Sigmoid colon (tissue), 7 donors: ENCODE measurements around the gene C5AR1. TPM values are rescaled to one million over a fixed set of nuclear protein-coding genes. Genes with fewer than 3 reads are reported as not detected.

Source experiments
- DNase-seq: peaks from one replicate; pipeline ENCODE4 v3.0.0-alpha.2; 2019
- H3K27ac ChIP-seq, 4 donors: fragments of 200-600 bp; sonication (generic); one replicate each; pipeline ENCODE4 v1.5.1; 2016 to 2019; ENCODE audit warnings: mild to moderate bottlenecking in 1 of 4
- H3K27me3 ChIP-seq, 3 donors: fragments of 200-600 bp; sonication (generic); one replicate each; pipeline ENCODE4 v1.5.1; 2019; ENCODE audit warnings: mild to moderate bottlenecking in 1 of 3
- H3K36me3 ChIP-seq, 4 donors: fragments of 200-600 bp; sonication (generic); one replicate each; pipeline ENCODE4 v1.5.1; 2016 to 2019
- H3K4me1 ChIP-seq, 4 donors: fragments of 200-600 bp; sonication (generic); one replicate each; pipeline ENCODE4 v1.5.1; 2017 to 2019
- H3K4me3 ChIP-seq, 4 donors: fragments of 200-600 bp; sonication (generic); one replicate each; pipeline ENCODE4 v1.5.1; 2017 to 2019; ENCODE audit warnings: mild to moderate bottlenecking in 2 of 4, moderate library complexity in 1 of 4
- H3K9me3 ChIP-seq, 4 donors: fragments of 200-600 bp in 3 of 4; sonication (generic) in 3 of 4; one replicate each; pipeline versions ENCODE4 v1.5.1 to v1.6.1; 2013 to 2019
- CTCF ChIP-seq, 4 experiments: fragments of 450-650 bp in 3 of 4; fragments of 200-600 bp in 1 of 4; IDR thresholded peaks; one replicate each; pipeline ENCODE4 v1.5.1; 2016 to 2019; ENCODE audit warnings: antibody characterized with exemption in 4 of 4, mild to moderate bottlenecking in 3 of 4, moderate library complexity in 2 of 4
- EP300 ChIP-seq, 4 donors: sonication (generic); formaldehyde crosslinking; IDR thresholded peaks; one replicate each; pipeline ENCODE4 v1.6.1; 2017; ENCODE audit warnings: antibody characterized with exemption in 4 of 4
- POLR2A ChIP-seq, 2 donors: fragments of 450-650 bp; IDR thresholded peaks; one replicate each; pipeline ENCODE4 v1.6.1; 2016; ENCODE audit warnings: antibody characterized with exemption in 2 of 2, mild to moderate bottlenecking in 2 of 2, moderate library complexity in 2 of 2
- POLR2AphosphoS5 ChIP-seq, 4 donors: sonication (generic); formaldehyde crosslinking; IDR thresholded peaks; one replicate each; pipeline ENCODE4 v1.6.1; 2017; ENCODE audit warnings: antibody characterized with exemption in 4 of 4
- WGBS, 2 donors: extraction: QIAGEN DNeasy Blood & Tissue Kit; methylation state at CpG; one replicate each; pipeline ENCODE4 v1.1.7; 2013; 5-methylcytosine and 5-hydroxymethylcytosine counted together
- intact Hi-C: fragments of 100-400 bp; cut with DNase I; formaldehyde crosslinking; loops from one replicate; pipeline ENCODE4 v1.15.1; 2023
- polyA plus RNA-seq, 3 donors: library from polyadenylated mRNA; stranded (reverse); fragments of 200-250 nt; gene quantifications; one replicate each; pipeline ENCODE4 v1.2.3, GENCODE V29; 2013
- total RNA-seq, 4 donors: library from RNA; depleted of rRNA; stranded (reverse); fragments of >200 nt; gene quantifications; one replicate each; pipeline ENCODE4 v1.1.0, GENCODE V29; 2016
- donor health status: healthy with polysubstance abuse.
- donor health status: Bipolar disorder and iron deficiency.
- donor health status: healthy.

C5AR1 gene
- total and polyA plus RNA-seq, 7 donors: 5.4 to 19.4 (median 7.8) TPM

- 74 to 85% methylated on average over 10 of the region's 10 CpGs for WGBS, 2 donors
- no peaks in the 10 kb centered on the region for H3K27me3 ChIP-seq
- no peaks in the 10 kb centered on the region for H3K4me1 ChIP-seq
- H3K27ac ChIP-seq: no peak overlapping the region
- no peaks in the 10 kb centered on the region for H3K9me3 ChIP-seq
- peaks cover 27 to 94% (median 47%) of the 10 kb centered on the region in 4 donors for H3K36me3 ChIP-seq
- no peak overlapping the region for H3K4me3 ChIP-seq
- intact Hi-C loops: no loop called here
- no peak for DNase-seq
- no peak for TF ChIP-seq CTCF (IDR thresholded peaks at IDR 0.05)
- TF ChIP-seq POLR2AphosphoS5 (IDR thresholded peaks at IDR 0.05): no peak
- TF ChIP-seq EP300 (IDR thresholded peaks at IDR 0.05): no peak
- TF ChIP-seq POLR2A (IDR thresholded peaks at IDR 0.05): no peak
Observed at GRCh38 chr19:47370045-47370611, 60.5 kb downstream of the C5AR1 start.

- Histone ChIP-seq H3K27ac (no peak overlapping the region), H3K4me3 (no peak overlapping the region), H3K27me3 (no peaks in the 10 kb centered on the region), H3K4me1 (no peaks in the 10 kb centered on the region), H3K36me3 (peaks cover 35 to 94% (median 53%) of the 10 kb centered on the region in 4 donors), H3K9me3 (no peaks in the 10 kb centered on the region)
- WGBS, 2 donors: 90 to 91% methylated on average over 9 of the region's 9 CpGs
- intact Hi-C loops: no loop called here
- no peak for TF ChIP-seq EP300 (IDR thresholded peaks at IDR 0.05)
- no peak for TF ChIP-seq CTCF (IDR thresholded peaks at IDR 0.05)
- no peak for DNase-seq
Observed at GRCh38 chr19:47371261-47371660, 61.6 kb downstream of the C5AR1 start.

Other genes starting within 250 kb of the C5AR1 start
- 10 to 100 TPM; 19.3 to 25.3 (median 21.8) TPM for gene ZC3H4, start 196.1 kb upstream of the C5AR1 start, total RNA-seq
- 10 to 100 TPM in 1 of 3 donors, 1 to 10 TPM in 2; 5.4 to 21.9 (median 6.7) TPM for gene ZC3H4, start 196.1 kb upstream of the C5AR1 start, polyA plus RNA-seq
- 100 to 1,000 TPM; 109 to 191 (median 161) TPM for gene SAE1, start 179.0 kb upstream of the C5AR1 start, total RNA-seq
- gene SAE1, start 179.0 kb upstream of the C5AR1 start, polyA plus RNA-seq: 10 to 100 TPM; 50.5 to 82.6 (median 57.3) TPM
- 1 to 10 TPM; 2.5 to 5.4 (median 4.2) TPM for gene BBC3, start 78.7 kb upstream of the C5AR1 start, total RNA-seq
- 10 to 100 TPM; 16.2 to 39.5 (median 19.7) TPM for gene BBC3, start 78.7 kb upstream of the C5AR1 start, polyA plus RNA-seq
- 10 to 100 TPM; 13.2 to 33.1 (median 20.9) TPM for gene CCDC9, start 53.3 kb upstream of the C5AR1 start, total RNA-seq
- gene CCDC9, start 53.3 kb upstream of the C5AR1 start, polyA plus RNA-seq: 10 to 100 TPM; 16.2 to 42.8 (median 18.7) TPM
- gene INAFM1, start 35.0 kb upstream of the C5AR1 start, total RNA-seq: 10 to 100 TPM in 3 of 4 donors, 1 to 10 TPM in 1; 8.6 to 16.3 (median 14.8) TPM
- gene INAFM1, start 35.0 kb upstream of the C5AR1 start, polyA plus RNA-seq: 10 to 100 TPM in 1 of 3 donors, 1 to 10 TPM in 2; 3.0 to 10.7 (median 7.8) TPM
- 1 to 10 TPM; 1.1 to 2.7 (median 1.6) TPM for gene C5AR2, start 22.3 kb downstream of the C5AR1 start, total RNA-seq
- gene C5AR2, start 22.3 kb downstream of the C5AR1 start, polyA plus RNA-seq: 1 to 10 TPM in 1 of 3 donors, under 1 TPM in 2; 0.60 to 1.4 (median 0.69) TPM
- gene DHX34, start 39.5 kb downstream of the C5AR1 start, total RNA-seq: 10 to 100 TPM in 2 of 4 donors, 1 to 10 TPM in 2; 8.6 to 11.9 (median 9.6) TPM
- gene DHX34, start 39.5 kb downstream of the C5AR1 start, polyA plus RNA-seq: 10 to 100 TPM in 1 of 3 donors, 1 to 10 TPM in 2; 3.0 to 12.7 (median 3.7) TPM
- 10 to 100 TPM; 11.8 to 19.4 (median 13.4) TPM for gene MEIS3, start 109.7 kb downstream of the C5AR1 start, total RNA-seq
- 1 to 10 TPM in 2 of 3 donors, under 1 TPM in 1; 0.92 to 7.6 (median 7.2) TPM for gene MEIS3, start 109.7 kb downstream of the C5AR1 start, polyA plus RNA-seq
- 10 to 100 TPM in 2 of 4 donors, 1 to 10 TPM in 2; 5.9 to 39.9 (median 19.0) TPM for gene SLC8A2, start 162.0 kb downstream of the C5AR1 start, total RNA-seq
- gene SLC8A2, start 162.0 kb downstream of the C5AR1 start, polyA plus RNA-seq: 1 to 10 TPM in 1 of 3 donors, not detected in 2; 1.1 TPM
- 10 to 100 TPM in 1 of 4 donors, 1 to 10 TPM in 3; 4.4 to 10.0 (median 4.7) TPM for gene KPTN, start 174.4 kb downstream of the C5AR1 start, total RNA-seq
- 10 to 100 TPM in 1 of 3 donors, 1 to 10 TPM in 2; 4.8 to 12.2 (median 8.1) TPM for gene KPTN, start 174.4 kb downstream of the C5AR1 start, polyA plus RNA-seq
- 100 to 1,000 TPM in 1 of 4 donors, 10 to 100 TPM in 3; 84.9 to 167 (median 91.8) TPM for gene NAPA, start 205.2 kb downstream of the C5AR1 start, total RNA-seq
- 100 to 1,000 TPM in 2 of 3 donors, 10 to 100 TPM in 1; 94.2 to 139 (median 109) TPM for gene NAPA, start 205.2 kb downstream of the C5AR1 start, polyA plus RNA-seq